NCI-H2107 treated with DMSO at 0.1 percent for 48 hours (cell line): ENCODE data around the gene CFAP97.
A peak's percentile ranks its signal among the peaks of the same experiment; 100 is the strongest.
"Not testable (repeated sequence)": the region's sequence is repeated elsewhere in the genome, so short reads cannot be mapped to it uniquely, and the experiment has no call there.

ENCODE experiments used
- DNase-seq: peaks from one replicate; lab custom pipeline; 2025; ENCODE audit not compliant: unreplicated experiment; lab: John Stamatoyannopoulos, UW

The CFAP97 gene

DNA sequence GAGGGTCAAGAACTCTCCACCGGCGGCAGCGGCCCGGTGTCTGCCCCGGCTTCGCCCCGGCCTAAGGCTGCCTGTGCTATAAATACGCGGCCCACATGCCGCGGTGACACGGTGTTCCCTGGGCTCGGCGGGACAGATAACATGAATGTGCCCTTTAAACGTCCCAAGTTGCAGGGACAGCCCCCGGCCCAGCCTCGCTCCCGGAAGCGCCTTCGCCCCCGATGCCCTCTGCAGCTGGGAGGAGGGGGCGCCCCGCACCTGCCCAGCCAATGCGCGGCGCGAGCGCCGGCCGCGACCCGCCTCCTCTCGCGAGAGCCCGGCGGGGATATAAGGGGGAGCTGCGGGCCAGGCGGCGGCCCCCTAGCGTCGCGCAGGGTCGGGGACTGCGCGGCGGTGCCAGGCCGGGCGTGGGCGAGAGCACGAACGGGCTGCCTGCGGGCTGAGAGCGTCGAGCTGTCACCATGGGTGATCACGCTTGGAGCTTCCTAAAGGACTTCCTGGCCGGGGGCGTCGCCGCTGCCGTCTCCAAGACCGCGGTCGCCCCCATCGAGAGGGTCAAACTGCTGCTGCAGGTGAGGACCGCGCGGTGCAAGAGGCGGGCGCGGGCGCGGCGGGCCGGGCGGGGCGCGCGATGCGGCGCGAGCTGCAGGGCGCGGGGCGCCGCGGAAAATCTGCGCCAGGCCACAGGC lies 60.7 kb downstream of the CFAP97 start, which contains the start of gene SLC25A4:
TSS of gene SLC25A4 (plus strand) at position 355 of the 689 bp plus-strand sequence. CDS start at position 462, 107 bp downstream.
- DNase-seq, result no peak

DNA sequence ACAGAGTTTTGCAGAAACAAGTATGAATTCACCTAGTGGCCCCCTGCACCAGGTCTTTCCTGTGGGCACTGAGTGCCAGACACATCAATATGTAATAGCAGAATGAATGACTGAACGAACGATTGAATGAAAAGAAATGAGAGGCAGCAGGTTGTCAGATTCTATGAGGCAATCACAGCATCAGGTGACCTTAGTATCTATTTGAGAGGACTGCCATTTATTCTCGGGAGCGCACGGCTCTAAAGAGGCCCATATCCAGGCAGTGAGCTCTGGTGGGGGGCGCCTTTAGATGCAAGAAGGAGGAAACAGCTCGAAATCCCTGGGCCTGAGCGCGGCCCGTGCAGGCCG lies 61.3 kb downstream of the CFAP97 start:
- peak; percentile 13 for DNase-seq

- DNase-seq, result no peak
These were observed 62.0 kb downstream of the CFAP97 start for GRCh38 chr4:185141777-185142176.

DNA sequence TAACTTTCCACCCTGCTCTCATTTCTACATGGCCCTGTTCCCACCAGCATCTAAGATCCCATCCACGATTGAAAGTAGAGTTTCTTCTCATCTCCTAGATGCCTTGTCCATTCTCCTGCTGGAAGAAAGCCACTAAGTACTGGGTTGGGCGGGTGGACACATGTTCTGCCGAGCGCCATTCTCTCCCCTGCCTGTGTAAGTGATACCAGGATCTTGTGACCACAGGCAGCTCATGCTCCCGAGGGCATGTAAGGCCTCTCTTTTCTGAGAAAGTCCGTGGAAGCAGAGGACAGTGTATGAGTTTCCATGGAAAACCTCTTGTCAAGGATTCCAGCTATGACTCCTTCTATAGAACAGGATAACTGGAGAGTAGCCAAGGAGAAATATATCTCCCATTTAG lies 64.1 kb downstream of the CFAP97 start:
- DNase-seq, result no peak

DNA sequence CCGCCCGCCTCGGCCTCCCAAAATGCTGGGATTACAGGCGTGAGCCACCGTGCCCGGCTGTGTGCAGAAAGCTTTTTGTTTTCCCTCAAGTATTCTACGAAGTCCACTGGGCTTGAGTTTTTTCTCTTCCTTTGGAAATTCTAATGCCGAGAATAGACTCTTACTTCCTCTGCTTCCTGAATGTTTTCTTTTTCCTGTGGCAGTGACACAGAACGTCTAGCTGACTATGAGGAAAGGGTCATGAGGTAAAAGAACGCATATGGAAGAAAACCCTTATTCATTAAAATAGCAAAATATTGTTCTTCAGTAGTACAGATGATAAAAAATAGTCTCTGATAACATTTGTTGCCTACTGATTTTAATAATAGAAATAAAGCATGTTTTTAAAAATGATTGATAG lies 65.6 kb downstream of the CFAP97 start:
- no peak for DNase-seq

GRCh38 chr4:185137233-185137925 lies 66.4 kb downstream of the CFAP97 start:
- no peak for DNase-seq

- peak; percentile 22 for DNase-seq
These were observed 69.4 kb downstream of the CFAP97 start for GRCh38 chr4:185134307-185134869.

DNA sequence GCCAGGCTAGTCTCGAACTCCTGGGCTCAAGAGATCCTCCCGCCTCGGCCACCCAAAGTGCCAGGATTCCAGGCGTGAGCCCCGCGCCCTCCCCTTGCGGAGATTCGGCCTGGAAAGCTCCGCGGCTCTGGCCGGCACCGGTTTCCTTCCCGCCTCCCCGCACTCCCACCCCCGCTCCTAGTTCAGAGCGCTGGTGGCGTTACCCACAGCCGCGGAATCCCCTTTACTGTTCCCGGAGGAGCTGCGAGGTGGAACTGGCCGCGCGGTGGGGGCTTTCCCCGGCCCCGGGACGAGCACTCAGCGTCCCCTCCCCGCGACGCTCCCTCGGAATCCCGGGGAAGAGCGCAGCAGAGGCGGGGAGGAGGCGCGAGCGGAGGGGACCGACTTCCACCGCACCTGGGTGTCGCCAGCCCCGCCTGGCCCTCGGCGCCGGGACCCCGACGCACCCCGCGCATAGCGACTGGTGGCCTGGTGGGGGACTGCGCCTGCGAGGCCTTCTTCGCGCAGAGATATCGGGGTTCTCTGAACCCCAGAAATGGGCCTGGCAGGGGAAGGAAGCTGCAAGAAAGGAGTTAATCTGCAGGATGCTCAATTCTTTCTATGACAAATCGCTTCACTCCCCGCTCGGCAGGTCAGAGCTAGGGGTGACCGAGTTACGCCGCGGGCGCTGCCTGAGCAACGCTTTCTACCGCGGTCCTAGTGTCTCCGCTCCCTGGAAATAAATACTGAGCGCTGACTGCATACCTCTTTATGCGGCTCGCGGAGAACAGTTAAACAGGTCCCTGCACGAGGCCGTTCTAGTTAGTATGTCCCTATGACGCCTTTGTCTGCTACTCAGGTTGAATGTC lies 75.3 kb downstream of the CFAP97 start:
- no peak for DNase-seq

- DNase-seq, result no peak
These were observed 76.5 kb downstream of the CFAP97 start for GRCh38 chr4:185127021-185127925.

- no peak for DNase-seq
These were observed 79.8 kb downstream of the CFAP97 start for GRCh38 chr4:185124006-185124405.

GRCh38 chr4:185122681-185123345 lies 81.0 kb downstream of the CFAP97 start:
- no peak for DNase-seq

DNA sequence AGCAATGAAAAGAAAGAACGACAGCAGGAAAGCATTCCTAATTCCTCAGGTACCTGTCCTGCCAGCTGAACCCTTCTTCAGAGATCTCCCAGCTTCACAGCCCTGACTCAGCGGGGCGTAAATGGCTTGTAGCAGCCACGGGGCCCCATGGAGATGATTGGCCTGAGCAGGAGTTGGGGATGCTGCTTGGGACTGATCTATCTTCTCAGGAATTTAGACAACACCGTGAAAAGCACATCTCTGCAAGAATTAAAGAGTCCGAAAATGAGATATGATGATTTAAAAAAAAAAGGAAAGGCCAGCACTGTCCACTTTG lies 83.2 kb downstream of the CFAP97 start:
- no peak for DNase-seq

- no peak for DNase-seq
These were observed 83.7 kb downstream of the CFAP97 start for GRCh38 chr4:185119927-185120630.

GRCh38 chr4:185119467-185119866 lies 84.3 kb downstream of the CFAP97 start:
- not testable (repeated sequence) for DNase-seq

DNA sequence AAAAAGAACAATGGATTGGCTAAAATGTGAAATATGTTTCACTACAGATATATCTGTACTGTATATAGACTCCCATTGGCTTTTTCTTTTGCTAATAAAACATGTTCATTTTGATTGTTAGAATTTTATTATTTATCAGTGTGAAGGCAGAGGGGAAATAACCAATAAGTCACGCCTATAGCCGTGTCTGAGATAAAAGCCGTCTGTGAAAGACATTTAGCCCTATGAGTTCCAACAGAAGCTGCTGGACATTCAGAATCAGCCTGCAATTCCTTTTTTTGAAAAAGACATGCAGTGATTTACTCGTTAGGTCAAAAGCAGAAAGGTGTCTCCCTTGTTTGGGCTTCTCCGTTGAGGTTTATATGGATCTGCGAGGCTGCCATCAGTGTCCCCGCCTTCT lies 84.9 kb downstream of the CFAP97 start:
- no peak for DNase-seq

GRCh38 chr4:185117300-185117934 lies 86.4 kb downstream of the CFAP97 start:
- no peak for DNase-seq

- DNase-seq, result no peak
These were observed 88.0 kb downstream of the CFAP97 start for GRCh38 chr4:185115827-185116232.

GRCh38 chr4:185113340-185113739 lies 90.5 kb downstream of the CFAP97 start:
- no peak for DNase-seq

DNA sequence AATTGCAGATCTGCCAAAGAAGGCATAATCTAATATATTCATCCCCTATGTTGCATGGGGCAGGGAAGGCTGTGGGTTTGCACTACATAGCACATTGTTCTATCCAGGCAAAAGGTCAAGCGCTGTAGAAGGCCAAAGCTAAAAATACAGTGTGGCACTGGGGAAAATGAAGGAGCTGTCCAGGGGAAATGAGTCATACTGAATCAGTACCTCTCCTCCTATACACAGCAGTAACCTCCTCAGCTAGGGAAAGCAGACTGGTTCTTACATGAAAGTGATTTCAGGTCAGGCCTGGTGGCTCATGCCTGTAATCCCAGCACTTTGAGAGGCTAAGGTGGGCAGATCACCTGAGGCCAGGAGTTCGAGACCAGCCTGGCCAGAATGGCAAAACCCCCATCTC lies 91.7 kb downstream of the CFAP97 start:
- DNase-seq, result no peak
